Measurements from ENCODE around the gene PRKAB1.
"Not testable (repeated sequence)": the region's sequence is repeated elsewhere in the genome, so short reads cannot be mapped to it uniquely, and the experiment has no call there.

PRKAB1 gene

GRCh38 chr12:119705182-119705581 is 37.2 kb downstream of the PRKAB1 start:
- 94 to 95% methylated on average over 6 to 7 of the region's 7 CpGs for WGBS, 2 experiments
- Histone ChIP-seq H3K4me3 (ENCODE audit: insufficient read depth, low read depth, low read length) (no peak overlapping the region), H3K27ac (ENCODE audit: insufficient read depth, low read depth, low read length, poor library complexity, severe bottlenecking) (no peak overlapping the region), H3K27me3 (ENCODE audit: control insufficient read depth, insufficient read depth, low read length, poor library complexity, severe bottlenecking) (no peaks in the 10 kb centered on the region), H3K4me1 (ENCODE audit: control insufficient read depth, insufficient read depth, low read length) (no peaks in the 10 kb centered on the region), H3K9me3 (ENCODE audit: control insufficient read depth, low read length) (no peaks in the 10 kb centered on the region), H3K36me3 (ENCODE audit: control insufficient read depth, insufficient read depth, low read length) (peaks cover 32% of the 10 kb centered on the region)

- H3K9me3 ChIP-seq (ENCODE audit: control insufficient read depth, low read length); H3K27ac ChIP-seq (ENCODE audit: insufficient read depth, low read depth, low read length, poor library complexity, severe bottlenecking); H3K27me3 ChIP-seq (ENCODE audit: control insufficient read depth, insufficient read depth, low read length, poor library complexity, severe bottlenecking); H3K4me1 ChIP-seq (ENCODE audit: control insufficient read depth, insufficient read depth, low read length); H3K4me3 ChIP-seq (ENCODE audit: insufficient read depth, low read depth, low read length): not testable (repeated sequence)
- 86 to 93% methylated on average over 1 of the region's 1 CpG for WGBS, 2 experiments
- peaks cover 43% of the 10 kb centered on the region for H3K36me3 ChIP-seq (ENCODE audit: control insufficient read depth, insufficient read depth, low read length)
Measured at GRCh38 chr12:119706427-119706826, 38.5 kb downstream of the PRKAB1 start.

DNA sequence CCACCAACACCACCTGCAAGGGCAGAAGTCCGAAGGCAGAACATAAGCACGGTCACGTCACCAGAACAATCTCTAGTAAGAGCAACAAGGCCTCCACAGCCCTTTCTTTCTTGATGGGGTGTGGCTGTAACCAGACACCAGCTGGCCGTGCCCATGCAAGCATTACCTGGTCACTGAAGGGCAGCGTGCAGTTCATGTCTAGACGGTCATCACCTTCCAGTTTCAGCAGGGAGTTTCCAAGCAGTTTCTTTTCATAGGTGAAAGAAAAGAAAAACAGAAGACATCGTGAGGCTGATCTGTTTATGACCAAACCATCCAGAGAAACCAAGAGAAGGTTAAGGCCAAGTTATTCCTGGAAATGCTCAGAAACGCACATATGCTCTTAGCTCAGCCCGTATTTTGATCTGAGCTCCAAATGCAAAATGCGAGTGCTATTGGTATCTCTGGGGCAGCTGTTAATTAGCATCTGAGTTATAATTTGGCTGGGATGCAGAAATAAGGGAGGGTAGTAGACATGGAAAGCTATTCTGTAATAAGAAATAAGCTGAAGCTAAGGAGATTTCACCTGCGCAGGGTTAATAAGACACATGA is 42.5 kb downstream of the PRKAB1 start:
- 95 to 96% methylated on average over 11 of the region's 11 CpGs for WGBS, 2 experiments
- H3K36me3 ChIP-seq (ENCODE audit: control insufficient read depth, insufficient read depth, low read length) = peaks cover 62% of the 10 kb centered on the region
- H3K4me3 ChIP-seq (ENCODE audit: insufficient read depth, low read depth, low read length) = no peak overlapping the region
- no peaks in the 10 kb centered on the region for H3K4me1 ChIP-seq (ENCODE audit: control insufficient read depth, insufficient read depth, low read length)
- H3K9me3 ChIP-seq (ENCODE audit: control insufficient read depth, low read length) = no peaks in the 10 kb centered on the region
- no peak overlapping the region for H3K27ac ChIP-seq (ENCODE audit: insufficient read depth, low read depth, low read length, poor library complexity, severe bottlenecking)
- no peaks in the 10 kb centered on the region for H3K27me3 ChIP-seq (ENCODE audit: control insufficient read depth, insufficient read depth, low read length, poor library complexity, severe bottlenecking)

DNA sequence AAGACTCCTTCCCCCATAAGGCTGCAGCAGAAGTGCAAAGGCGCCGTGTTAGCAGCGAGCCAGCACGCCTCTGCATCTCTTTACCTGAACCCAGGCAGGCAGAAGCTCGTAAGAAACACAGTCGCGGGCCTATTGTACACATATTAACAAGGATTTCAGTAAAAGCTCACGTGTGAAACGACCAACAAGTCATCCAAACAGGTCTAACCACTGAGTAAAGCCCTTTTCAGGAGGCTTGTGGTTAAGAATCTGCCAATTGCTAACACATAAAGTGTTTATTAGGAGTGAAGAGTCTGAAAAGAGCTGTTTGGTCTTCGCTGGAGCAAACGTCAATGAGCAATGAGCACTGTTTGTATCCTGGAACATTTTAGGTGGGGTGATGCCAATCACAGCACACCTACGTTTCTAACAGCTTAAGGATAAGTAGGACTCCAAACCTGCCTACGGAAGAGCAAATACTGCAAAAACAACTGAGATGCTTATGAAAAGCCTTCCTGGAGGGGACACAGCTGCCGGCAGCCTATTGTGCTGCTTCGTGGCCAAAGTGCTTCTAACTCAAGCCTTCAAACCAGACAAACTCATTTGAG is 43.1 kb downstream of the PRKAB1 start:
- no peaks in the 10 kb centered on the region for H3K4me1 ChIP-seq (ENCODE audit: control insufficient read depth, insufficient read depth, low read length)
- no peak overlapping the region for H3K27ac ChIP-seq (ENCODE audit: insufficient read depth, low read depth, low read length, poor library complexity, severe bottlenecking)
- no peaks in the 10 kb centered on the region for H3K27me3 ChIP-seq (ENCODE audit: control insufficient read depth, insufficient read depth, low read length, poor library complexity, severe bottlenecking)
- no peak overlapping the region for H3K4me3 ChIP-seq (ENCODE audit: insufficient read depth, low read depth, low read length)
- peaks cover 62% of the 10 kb centered on the region for H3K36me3 ChIP-seq (ENCODE audit: control insufficient read depth, insufficient read depth, low read length)
- 93 to 94% methylated on average over 15 of the region's 15 CpGs for WGBS, 2 experiments
- H3K9me3 ChIP-seq (ENCODE audit: control insufficient read depth, low read length) = no peaks in the 10 kb centered on the region

GRCh38 chr12:119711693-119712092 is 43.8 kb downstream of the PRKAB1 start:
- H3K36me3 ChIP-seq (ENCODE audit: control insufficient read depth, insufficient read depth, low read length) = peaks cover 62% of the 10 kb centered on the region
- no peaks in the 10 kb centered on the region for H3K9me3 ChIP-seq (ENCODE audit: control insufficient read depth, low read length)
- WGBS, 2 experiments = 92 to 94% methylated on average over 4 of the region's 4 CpGs
- H3K27ac ChIP-seq (ENCODE audit: insufficient read depth, low read depth, low read length, poor library complexity, severe bottlenecking) = no peak overlapping the region
- no peaks in the 10 kb centered on the region for H3K27me3 ChIP-seq (ENCODE audit: control insufficient read depth, insufficient read depth, low read length, poor library complexity, severe bottlenecking)
- no peaks in the 10 kb centered on the region for H3K4me1 ChIP-seq (ENCODE audit: control insufficient read depth, insufficient read depth, low read length)
- H3K4me3 ChIP-seq (ENCODE audit: insufficient read depth, low read depth, low read length) = no peak overlapping the region

DNA sequence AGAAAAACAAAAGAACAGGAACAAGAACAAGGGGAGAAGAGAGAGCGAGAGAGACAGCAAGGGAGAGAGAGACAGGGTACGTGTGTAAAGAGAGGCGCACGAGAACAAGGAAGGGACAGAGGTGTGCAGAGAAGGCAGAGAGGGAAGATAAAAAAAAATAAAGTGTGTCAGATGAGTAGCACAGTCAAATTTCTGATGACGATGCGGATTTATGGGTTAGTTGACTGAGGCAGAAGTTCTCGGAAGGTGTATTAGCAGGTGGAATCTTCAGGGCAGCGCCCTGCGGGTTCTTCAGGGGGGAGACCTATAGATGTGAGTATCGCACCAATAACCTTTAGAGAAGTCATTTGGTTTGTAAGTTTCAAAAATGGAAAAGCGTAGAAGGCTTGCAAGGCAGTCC is 44.8 kb downstream of the PRKAB1 start:
- Histone ChIP-seq H3K4me1 (ENCODE audit: control insufficient read depth, insufficient read depth, low read length) (no peaks in the 10 kb centered on the region), H3K9me3 (ENCODE audit: control insufficient read depth, low read length) (no peaks in the 10 kb centered on the region), H3K27me3 (ENCODE audit: control insufficient read depth, insufficient read depth, low read length, poor library complexity, severe bottlenecking) (no peaks in the 10 kb centered on the region), H3K4me3 (ENCODE audit: insufficient read depth, low read depth, low read length) (no peak overlapping the region), H3K27ac (ENCODE audit: insufficient read depth, low read depth, low read length, poor library complexity, severe bottlenecking) (no peak overlapping the region), H3K36me3 (ENCODE audit: control insufficient read depth, insufficient read depth, low read length) (peaks cover 58% of the 10 kb centered on the region)
- WGBS, 2 experiments = 96 to 97% methylated on average over 11 of the region's 11 CpGs

- no peak overlapping the region for H3K4me3 ChIP-seq (ENCODE audit: insufficient read depth, low read depth, low read length)
- no peak overlapping the region for H3K27ac ChIP-seq (ENCODE audit: insufficient read depth, low read depth, low read length, poor library complexity, severe bottlenecking)
- no peaks in the 10 kb centered on the region for H3K27me3 ChIP-seq (ENCODE audit: control insufficient read depth, insufficient read depth, low read length, poor library complexity, severe bottlenecking)
- H3K4me1 ChIP-seq (ENCODE audit: control insufficient read depth, insufficient read depth, low read length) = no peaks in the 10 kb centered on the region
- peaks cover 62% of the 10 kb centered on the region for H3K36me3 ChIP-seq (ENCODE audit: control insufficient read depth, insufficient read depth, low read length)
- WGBS, 2 experiments = 94% methylated on average over 8 of the region's 8 CpGs
- no peaks in the 10 kb centered on the region for H3K9me3 ChIP-seq (ENCODE audit: control insufficient read depth, low read length)
Measured at GRCh38 chr12:119713551-119714031, 45.7 kb downstream of the PRKAB1 start.

GRCh38 chr12:119714614-119715267 is 46.8 kb downstream of the PRKAB1 start:
- no peaks in the 10 kb centered on the region for H3K9me3 ChIP-seq (ENCODE audit: control insufficient read depth, low read length)
- 92 to 98% methylated on average over 4 of the region's 4 CpGs for WGBS, 2 experiments
- no peak overlapping the region for H3K4me3 ChIP-seq (ENCODE audit: insufficient read depth, low read depth, low read length)
- no peak overlapping the region for H3K27ac ChIP-seq (ENCODE audit: insufficient read depth, low read depth, low read length, poor library complexity, severe bottlenecking)
- no peaks in the 10 kb centered on the region for H3K27me3 ChIP-seq (ENCODE audit: control insufficient read depth, insufficient read depth, low read length, poor library complexity, severe bottlenecking)
- H3K36me3 ChIP-seq (ENCODE audit: control insufficient read depth, insufficient read depth, low read length) = peaks cover 61% of the 10 kb centered on the region
- no peaks in the 10 kb centered on the region for H3K4me1 ChIP-seq (ENCODE audit: control insufficient read depth, insufficient read depth, low read length)

- Histone ChIP-seq H3K27ac (ENCODE audit: insufficient read depth, low read depth, low read length, poor library complexity, severe bottlenecking) (no peak overlapping the region), H3K27me3 (ENCODE audit: control insufficient read depth, insufficient read depth, low read length, poor library complexity, severe bottlenecking) (no peaks in the 10 kb centered on the region), H3K9me3 (ENCODE audit: control insufficient read depth, low read length) (no peaks in the 10 kb centered on the region), H3K4me3 (ENCODE audit: insufficient read depth, low read depth, low read length) (no peak overlapping the region), H3K4me1 (ENCODE audit: control insufficient read depth, insufficient read depth, low read length) (no peaks in the 10 kb centered on the region), H3K36me3 (ENCODE audit: control insufficient read depth, insufficient read depth, low read length) (peaks cover 61% of the 10 kb centered on the region)
- 90 to 95% methylated on average over 3 of the region's 3 CpGs for WGBS, 2 experiments
Measured at GRCh38 chr12:119715268-119715620, 47.3 kb downstream of the PRKAB1 start.

GRCh38 chr12:119718141-119718540 is 50.2 kb downstream of the PRKAB1 start:
- no peaks in the 10 kb centered on the region for H3K4me1 ChIP-seq (ENCODE audit: control insufficient read depth, insufficient read depth, low read length)
- H3K4me3 ChIP-seq (ENCODE audit: insufficient read depth, low read depth, low read length) = no peak overlapping the region
- H3K27ac ChIP-seq (ENCODE audit: insufficient read depth, low read depth, low read length, poor library complexity, severe bottlenecking) = no peak overlapping the region
- WGBS, 2 experiments = 95 to 98% methylated on average over 17 of the region's 17 CpGs
- H3K9me3 ChIP-seq (ENCODE audit: control insufficient read depth, low read length) = no peaks in the 10 kb centered on the region
- no peaks in the 10 kb centered on the region for H3K27me3 ChIP-seq (ENCODE audit: control insufficient read depth, insufficient read depth, low read length, poor library complexity, severe bottlenecking)
- H3K36me3 ChIP-seq (ENCODE audit: control insufficient read depth, insufficient read depth, low read length) = peaks cover 39% of the 10 kb centered on the region
